Colon (tissue), 2 donors: Measurements from ENCODE around the gene OR6C70.
"Not testable (repeated sequence)": the region's sequence is repeated elsewhere in the genome, so short reads cannot be mapped to it uniquely, and the experiment has no call there.

Experiments
- FAIRE-seq: peaks from 2 replicates; lab custom pipeline; 2012; peaks lifted over from hg19 to GRCh38; lab: Jason Lieb, UNC
- donor health status: control.
- donor health status: control.

OR6C70 gene

GRCh38 chr12:55470088-55470829, at the start of gene OR6C70:
OR6C70 (minus strand) TSS chr12:55470138; CDS start chr12:55470138, 0 bp downstream.
- FAIRE-seq: no peak

GRCh38 chr12:55516391-55516790, 46.5 kb upstream of the OR6C70 start:
- no peak for FAIRE-seq

- FAIRE-seq: no peak
Measured at GRCh38 chr12:55515696-55516095, 45.8 kb upstream of the OR6C70 start.

GRCh38 chr12:55501601-55502000, 31.7 kb upstream of the OR6C70 start:
- no peak for FAIRE-seq

GRCh38 chr12:55499810-55500252, 29.9 kb upstream of the OR6C70 start:
- FAIRE-seq: no peak

- no peak for FAIRE-seq
Measured at GRCh38 chr12:55499231-55499630, 29.3 kb upstream of the OR6C70 start.

GRCh38 chr12:55495490-55495889, 25.6 kb upstream of the OR6C70 start:
- FAIRE-seq: no peak

GRCh38 chr12:55492078-55492477, 22.1 kb upstream of the OR6C70 start, which contains the start of gene OR6C68:
OR6C68 (plus strand) TSS chr12:55492378; CDS start chr12:55492378, 0 bp downstream.
- peak; percentile 60 for FAIRE-seq

GRCh38 chr12:55484284-55484683, 14.3 kb upstream of the OR6C70 start:
- not testable (repeated sequence) for FAIRE-seq

GRCh38 chr12:55479136-55479535, 9.2 kb upstream of the OR6C70 start:
- FAIRE-seq: not testable (repeated sequence)

GRCh38 chr12:55472264-55472663, 2.3 kb upstream of the OR6C70 start:
- FAIRE-seq: no peak

- no peak for FAIRE-seq
Measured at GRCh38 chr12:55469291-55469690, 647 bp downstream of the OR6C70 start.

- FAIRE-seq: no peak
Measured at GRCh38 chr12:55467836-55468235, 2.1 kb downstream of the OR6C70 start.

- FAIRE-seq: not testable (repeated sequence)
Measured at GRCh38 chr12:55464926-55465325, 5.0 kb downstream of the OR6C70 start.

- FAIRE-seq: no peak
Measured at GRCh38 chr12:55448825-55449224, 21.1 kb downstream of the OR6C70 start.

- FAIRE-seq: no peak
Measured at GRCh38 chr12:55446326-55446725, 23.6 kb downstream of the OR6C70 start.

GRCh38 chr12:55445357-55445756, 24.6 kb downstream of the OR6C70 start:
- FAIRE-seq: no peak

- no peak for FAIRE-seq
Measured at GRCh38 chr12:55443776-55444175, 26.2 kb downstream of the OR6C70 start, which contains the start of gene OR6C2. OR6C2 (plus strand) TSS chr12:55444076; CDS start chr12:55452214, 8,138 bp downstream.

- FAIRE-seq: not testable (repeated sequence)
Measured at GRCh38 chr12:55441233-55441632, 28.7 kb downstream of the OR6C70 start.

- no peak for FAIRE-seq
Measured at GRCh38 chr12:55428331-55429243, 41.4 kb downstream of the OR6C70 start.

GRCh38 chr12:55425954-55426353, 44.0 kb downstream of the OR6C70 start, which contains the start of gene OR6C76:
OR6C76 (plus strand) TSS chr12:55426254; CDS start chr12:55426254, 0 bp downstream.
- FAIRE-seq: no peak

GRCh38 chr12:55420307-55420962, 49.5 kb downstream of the OR6C70 start:
- no peak for FAIRE-seq
